Measurements from ENCODE around the gene FAN1.

FAN1 gene

DNA sequence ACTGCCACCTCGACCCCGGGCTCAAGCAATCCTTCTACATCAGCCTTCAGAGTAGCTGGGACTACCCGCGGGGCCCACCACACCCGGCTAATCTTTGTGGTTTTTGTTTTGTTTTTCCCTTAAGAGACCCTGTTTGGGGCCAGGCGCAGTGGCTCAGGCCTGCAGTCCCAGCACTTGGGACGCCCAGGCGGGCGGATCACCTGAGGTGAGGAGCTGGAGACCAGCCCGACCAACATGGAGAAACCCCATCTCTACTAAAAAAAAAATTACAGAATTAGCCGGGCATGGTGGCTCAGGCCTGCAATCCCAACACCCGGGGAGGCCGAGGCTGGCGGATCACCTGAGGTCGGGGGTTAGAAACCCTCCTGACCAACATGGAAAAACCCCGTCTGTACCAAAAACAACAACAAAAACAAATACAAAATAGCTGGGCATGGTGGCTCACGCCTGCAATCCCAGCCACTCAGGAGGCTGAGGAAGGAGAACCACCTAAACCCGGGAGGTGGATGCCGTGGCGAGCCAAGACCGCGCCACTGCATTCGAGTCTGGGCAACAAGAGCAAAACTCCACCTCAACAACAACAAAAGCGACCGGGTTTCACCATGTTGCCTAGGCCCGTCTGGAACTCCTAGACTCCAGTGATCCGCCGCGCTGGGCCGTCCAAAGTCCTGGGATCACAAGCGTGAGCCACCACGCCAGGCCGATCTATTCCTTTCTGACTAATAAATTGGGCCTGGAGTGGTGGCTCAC, 8.1 kb upstream of the FAN1 start:
- H3K4me3 Mint-ChIP-seq = no peak overlapping the region
- TF ChIP-seq, protein P1, sequence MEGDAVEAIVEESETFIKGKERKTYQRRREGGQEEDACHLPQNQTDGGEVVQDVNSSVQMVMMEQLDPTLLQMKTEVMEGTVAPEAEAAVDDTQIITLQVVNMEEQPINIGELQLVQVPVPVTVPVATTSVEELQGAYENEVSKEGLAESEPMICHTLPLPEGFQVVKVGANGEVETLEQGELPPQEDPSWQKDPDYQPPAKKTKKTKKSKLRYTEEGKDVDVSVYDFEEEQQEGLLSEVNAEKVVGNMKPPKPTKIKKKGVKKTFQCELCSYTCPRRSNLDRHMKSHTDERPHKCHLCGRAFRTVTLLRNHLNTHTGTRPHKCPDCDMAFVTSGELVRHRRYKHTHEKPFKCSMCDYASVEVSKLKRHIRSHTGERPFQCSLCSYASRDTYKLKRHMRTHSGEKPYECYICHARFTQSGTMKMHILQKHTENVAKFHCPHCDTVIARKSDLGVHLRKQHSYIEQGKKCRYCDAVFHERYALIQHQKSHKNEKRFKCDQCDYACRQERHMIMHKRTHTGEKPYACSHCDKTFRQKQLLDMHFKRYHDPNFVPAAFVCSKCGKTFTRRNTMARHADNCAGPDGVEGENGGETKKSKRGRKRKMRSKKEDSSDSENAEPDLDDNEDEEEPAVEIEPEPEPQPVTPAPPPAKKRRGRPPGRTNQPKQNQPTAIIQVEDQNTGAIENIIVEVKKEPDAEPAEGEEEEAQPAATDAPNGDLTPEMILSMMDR (IDR thresholded peaks at IDR 0.05) = no peak
- no peak overlapping the region for H3K27ac Mint-ChIP-seq
- no peaks in the 10 kb centered on the region for H3K27me3 Mint-ChIP-seq (ENCODE audit: low read depth, poor library complexity)
- no peak for DNase-seq
- no peaks in the 10 kb centered on the region for H3K9me3 Mint-ChIP-seq
- no peaks in the 10 kb centered on the region for H3K36me3 Mint-ChIP-seq (ENCODE audit: low read depth)
- H3K4me1 Mint-ChIP-seq = peaks cover 10% of the 10 kb centered on the region

DNA sequence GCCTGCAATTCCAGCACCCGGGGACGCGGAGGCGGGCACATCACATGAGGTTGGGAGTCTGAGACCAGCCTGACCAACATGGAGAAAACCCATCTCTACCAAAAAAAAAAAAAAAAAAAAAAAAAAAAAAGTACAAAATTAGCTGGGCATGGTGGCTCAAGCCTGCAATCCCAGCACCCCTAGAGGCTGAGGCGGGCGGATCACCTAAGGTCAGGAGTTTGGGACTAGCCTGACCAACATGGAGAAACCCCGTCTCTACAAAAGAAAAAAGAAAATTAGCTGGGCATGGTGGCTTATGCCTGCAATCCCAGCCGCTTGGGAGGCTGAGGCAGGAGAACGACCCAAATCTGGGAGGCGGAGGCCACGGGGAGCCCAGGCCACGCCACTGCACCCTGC, 7.5 kb upstream of the FAN1 start:
- Mint-ChIP-seq H3K27ac (no peak overlapping the region), H3K36me3 (ENCODE audit: low read depth) (no peaks in the 10 kb centered on the region), H3K4me3 (no peak overlapping the region), H3K27me3 (ENCODE audit: low read depth, poor library complexity) (no peaks in the 10 kb centered on the region), H3K4me1 (peaks cover 10% of the 10 kb centered on the region), H3K9me3 (no peaks in the 10 kb centered on the region)
- DNase-seq = no peak
- TF ChIP-seq, protein P1 (IDR thresholded peaks at IDR 0.05) = no peak

DNA sequence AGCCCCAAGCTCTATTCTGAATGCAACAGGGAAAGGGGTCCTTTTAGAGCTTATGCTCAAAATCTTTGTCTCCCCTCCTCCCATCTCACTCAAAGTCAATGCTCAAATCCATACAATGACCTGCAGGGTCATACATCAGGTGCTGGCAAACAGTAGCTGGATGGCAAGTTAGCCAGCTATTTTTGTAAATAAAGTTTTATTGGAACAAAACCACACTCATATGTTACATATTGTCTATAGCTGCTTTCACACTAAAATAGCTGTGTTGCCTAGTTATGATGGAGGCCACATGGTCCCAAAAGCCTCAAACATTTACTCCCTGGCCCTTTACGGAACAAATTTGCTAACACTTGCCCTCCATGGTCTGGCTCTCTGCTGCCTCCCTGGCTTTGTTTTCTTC, 1.8 kb upstream of the FAN1 start:
- peaks cover 10% of the 10 kb centered on the region for H3K9me3 Mint-ChIP-seq
- no peak overlapping the region for H3K4me3 Mint-ChIP-seq
- TF ChIP-seq, protein P1 (IDR thresholded peaks at IDR 0.05) = no peak
- DNase-seq = no peak
- peaks cover 36% of the 10 kb centered on the region for H3K4me1 Mint-ChIP-seq
- no peak overlapping the region for H3K27ac Mint-ChIP-seq
- H3K27me3 Mint-ChIP-seq (ENCODE audit: low read depth, poor library complexity) = peaks cover 4% of the 10 kb centered on the region
- peaks cover 17% of the 10 kb centered on the region for H3K36me3 Mint-ChIP-seq (ENCODE audit: low read depth)

DNA sequence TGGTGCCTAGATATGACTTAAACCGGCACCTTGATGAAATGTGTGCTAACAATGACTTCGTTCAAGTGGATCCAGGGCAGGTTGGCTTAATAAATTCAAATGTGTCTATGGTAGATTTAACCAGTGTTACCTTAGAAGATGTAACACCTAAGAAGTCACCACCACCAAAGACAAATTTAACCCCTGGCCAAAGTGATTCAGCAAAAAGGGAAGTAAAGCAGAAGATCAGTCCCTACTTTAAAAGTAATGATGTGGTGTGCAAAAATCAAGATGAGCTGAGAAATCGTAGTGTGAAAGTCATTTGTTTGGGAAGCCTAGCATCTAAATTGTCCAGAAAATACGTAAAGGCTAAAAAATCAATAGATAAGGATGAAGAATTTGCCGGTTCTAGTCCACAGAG, 1.1 kb downstream of the FAN1 start:
- Mint-ChIP-seq H3K4me3 (peak overlapping the region; percentile 90), H3K27me3 (ENCODE audit: low read depth, poor library complexity) (peaks cover 4% of the 10 kb centered on the region), H3K36me3 (ENCODE audit: low read depth) (peaks cover 36% of the 10 kb centered on the region), H3K4me1 (peaks cover 39% of the 10 kb centered on the region), H3K27ac (no peak overlapping the region), H3K9me3 (peaks cover 10% of the 10 kb centered on the region)
- TF ChIP-seq, protein P1 (IDR thresholded peaks at IDR 0.05) = no peak
- DNase-seq = no peak

DNA sequence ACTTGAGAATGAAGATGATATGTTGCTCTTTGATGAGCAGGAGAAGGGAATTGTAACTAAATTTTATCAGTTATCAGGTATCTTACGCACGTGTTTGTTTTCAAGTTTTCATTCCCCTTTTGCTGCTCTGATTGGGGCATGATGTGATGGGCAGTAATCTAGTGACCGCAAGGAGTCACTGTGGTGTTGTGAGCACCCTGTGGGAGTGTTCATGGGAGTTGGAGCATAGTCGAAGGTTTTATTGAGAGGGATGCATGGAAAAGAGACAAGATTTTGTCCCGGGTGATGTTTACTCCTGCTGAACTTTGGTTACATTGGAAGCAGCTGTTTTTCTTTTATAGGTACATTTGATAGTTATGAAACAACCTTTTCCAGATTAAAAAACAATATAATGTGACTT, 2.1 kb downstream of the FAN1 start:
- TF ChIP-seq, protein P1 (IDR thresholded peaks at IDR 0.05) = no peak
- DNase-seq = no peak
- H3K4me3 Mint-ChIP-seq = peak overlapping the region; percentile 59
- peaks cover 10% of the 10 kb centered on the region for H3K9me3 Mint-ChIP-seq
- peaks cover 4% of the 10 kb centered on the region for H3K27me3 Mint-ChIP-seq (ENCODE audit: low read depth, poor library complexity)
- peaks cover 39% of the 10 kb centered on the region for H3K36me3 Mint-ChIP-seq (ENCODE audit: low read depth)
- H3K4me1 Mint-ChIP-seq = peaks cover 40% of the 10 kb centered on the region
- H3K27ac Mint-ChIP-seq = no peak overlapping the region

DNA sequence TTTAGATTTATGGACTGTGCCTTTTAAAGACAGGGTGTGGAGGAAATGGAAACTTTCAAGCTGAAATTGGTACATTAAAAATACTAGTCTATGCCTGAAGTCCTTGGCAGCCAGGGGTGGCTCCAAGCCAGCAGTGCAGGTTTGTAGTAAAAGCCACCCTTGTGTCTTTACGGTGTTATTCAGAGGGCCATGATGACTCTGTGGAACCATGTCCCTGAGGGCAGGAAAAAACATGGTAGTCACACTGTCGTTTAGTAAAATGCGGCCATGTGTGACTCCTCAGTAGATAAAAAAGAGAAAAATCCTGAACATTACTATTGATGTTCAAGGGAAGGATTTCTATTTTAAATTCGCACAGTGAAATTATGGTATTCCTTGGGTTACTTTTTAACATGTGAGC, 2.7 kb downstream of the FAN1 start:
- TF ChIP-seq, protein P1 (IDR thresholded peaks at IDR 0.05) = no peak
- Mint-ChIP-seq H3K4me3 (no peak overlapping the region), H3K27ac (no peak overlapping the region), H3K9me3 (peaks cover 10% of the 10 kb centered on the region), H3K4me1 (peaks cover 40% of the 10 kb centered on the region), H3K36me3 (ENCODE audit: low read depth) (peaks cover 39% of the 10 kb centered on the region), H3K27me3 (ENCODE audit: low read depth, poor library complexity) (peaks cover 4% of the 10 kb centered on the region)
- no peak for DNase-seq

All from nephron progenitor cell (in vitro differentiated cells).